Globus pallidus (tissue), 1 donor: Measurements from ENCODE around the gene RPTOR.
A peak's percentile ranks its signal among the peaks of the same experiment; 100 is the strongest.
"Not testable (repeated sequence)": the region's sequence is repeated elsewhere in the genome, so short reads cannot be mapped to it uniquely, and the experiment has no call there.

Experiments used
- DNase-seq: peaks from one replicate; pipeline ENCODE4 v3.0.0-alpha.2; 2015; ENCODE audit warnings: low spot score

The RPTOR gene, protein sequence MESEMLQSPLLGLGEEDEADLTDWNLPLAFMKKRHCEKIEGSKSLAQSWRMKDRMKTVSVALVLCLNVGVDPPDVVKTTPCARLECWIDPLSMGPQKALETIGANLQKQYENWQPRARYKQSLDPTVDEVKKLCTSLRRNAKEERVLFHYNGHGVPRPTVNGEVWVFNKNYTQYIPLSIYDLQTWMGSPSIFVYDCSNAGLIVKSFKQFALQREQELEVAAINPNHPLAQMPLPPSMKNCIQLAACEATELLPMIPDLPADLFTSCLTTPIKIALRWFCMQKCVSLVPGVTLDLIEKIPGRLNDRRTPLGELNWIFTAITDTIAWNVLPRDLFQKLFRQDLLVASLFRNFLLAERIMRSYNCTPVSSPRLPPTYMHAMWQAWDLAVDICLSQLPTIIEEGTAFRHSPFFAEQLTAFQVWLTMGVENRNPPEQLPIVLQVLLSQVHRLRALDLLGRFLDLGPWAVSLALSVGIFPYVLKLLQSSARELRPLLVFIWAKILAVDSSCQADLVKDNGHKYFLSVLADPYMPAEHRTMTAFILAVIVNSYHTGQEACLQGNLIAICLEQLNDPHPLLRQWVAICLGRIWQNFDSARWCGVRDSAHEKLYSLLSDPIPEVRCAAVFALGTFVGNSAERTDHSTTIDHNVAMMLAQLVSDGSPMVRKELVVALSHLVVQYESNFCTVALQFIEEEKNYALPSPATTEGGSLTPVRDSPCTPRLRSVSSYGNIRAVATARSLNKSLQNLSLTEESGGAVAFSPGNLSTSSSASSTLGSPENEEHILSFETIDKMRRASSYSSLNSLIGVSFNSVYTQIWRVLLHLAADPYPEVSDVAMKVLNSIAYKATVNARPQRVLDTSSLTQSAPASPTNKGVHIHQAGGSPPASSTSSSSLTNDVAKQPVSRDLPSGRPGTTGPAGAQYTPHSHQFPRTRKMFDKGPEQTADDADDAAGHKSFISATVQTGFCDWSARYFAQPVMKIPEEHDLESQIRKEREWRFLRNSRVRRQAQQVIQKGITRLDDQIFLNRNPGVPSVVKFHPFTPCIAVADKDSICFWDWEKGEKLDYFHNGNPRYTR (N-terminal part only)

DNA sequence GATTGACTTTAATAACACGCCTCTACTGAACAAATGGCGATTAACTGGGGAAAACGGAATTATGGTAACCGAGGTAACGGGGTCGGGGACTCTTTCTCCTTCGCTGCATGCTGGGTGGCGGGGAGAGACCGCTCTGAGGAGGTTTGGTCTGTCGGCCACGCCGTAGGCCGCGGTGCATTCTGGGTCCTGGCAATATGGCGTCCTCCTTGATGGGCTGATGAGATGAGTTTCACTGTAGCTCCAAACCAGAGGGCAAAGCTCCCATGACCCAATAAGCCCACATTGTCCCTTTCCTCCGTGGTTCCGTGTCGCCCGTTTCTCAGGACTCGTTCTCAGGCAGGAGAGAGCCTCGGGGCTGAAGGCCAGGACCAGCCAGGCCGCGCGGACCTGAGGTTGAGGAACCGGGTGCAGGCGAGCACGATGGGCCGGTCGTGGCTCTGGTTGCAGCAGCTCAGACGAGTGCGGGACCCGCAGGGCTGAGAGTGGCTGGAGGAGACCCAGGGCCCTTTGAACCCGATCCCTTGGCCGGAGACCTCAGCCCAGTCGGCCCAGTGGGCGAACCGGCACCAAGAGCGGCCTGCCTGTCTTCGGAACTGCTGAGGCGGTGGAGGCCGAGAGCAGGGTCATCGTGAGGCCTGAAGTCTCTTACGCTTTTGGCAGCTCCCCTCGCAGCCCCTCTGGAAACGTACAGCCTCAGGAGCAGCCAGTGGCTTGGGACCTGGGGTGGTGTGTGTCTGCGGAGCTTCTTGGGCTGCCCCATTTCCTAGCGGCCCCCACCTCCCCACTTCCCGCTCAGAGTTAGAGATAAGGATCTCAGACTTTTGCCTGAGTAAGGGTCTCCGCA lies at the start of gene RPTOR:
TSS of gene RPTOR (plus strand) at position 184 of the 844 bp plus-strand sequence. CDS start 792 bp downstream, outside the sequence.
- peak; percentile 91 for DNase-seq

GRCh38 chr17:80497726-80498241 lies 46.9 kb upstream of the RPTOR start:
- DNase-seq, result no peak

DNA sequence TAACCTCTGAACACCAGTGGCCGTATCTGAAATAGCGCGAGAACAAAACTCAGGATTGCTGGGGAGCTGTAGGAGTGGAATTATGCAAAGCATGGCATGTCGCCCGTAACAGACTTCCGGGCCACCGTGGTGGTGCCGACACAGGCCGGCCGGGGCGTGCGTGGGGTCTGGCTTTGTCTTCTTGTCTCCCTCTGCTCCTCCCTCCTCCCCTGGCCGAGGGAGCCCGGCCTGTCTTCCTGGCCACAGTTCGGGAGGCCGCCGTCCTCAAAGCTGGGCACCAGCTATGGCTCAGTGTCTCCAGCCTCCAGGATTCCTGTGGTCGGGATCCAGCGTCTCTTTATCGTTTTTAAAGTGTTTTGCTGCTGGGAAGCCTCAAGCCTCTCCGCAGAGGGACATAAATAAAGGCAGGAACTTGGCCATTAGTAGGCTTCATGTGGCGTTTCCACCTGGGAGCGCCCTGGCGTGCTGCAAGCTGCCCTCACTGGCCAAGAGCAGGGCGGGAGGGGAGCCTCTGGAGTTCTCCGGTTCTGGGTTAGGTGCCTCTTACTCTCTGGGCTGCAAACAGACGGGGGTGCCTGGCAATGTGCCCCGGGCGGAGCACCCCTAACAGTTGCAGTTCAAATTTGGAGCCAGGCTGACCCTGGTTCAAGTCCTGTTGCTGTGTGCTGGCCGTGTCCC lies 46.3 kb upstream of the RPTOR start:
- DNase-seq, result no peak

- no peak for DNase-seq
These were observed 45.7 kb upstream of the RPTOR start for GRCh38 chr17:80498920-80499410.

GRCh38 chr17:80499560-80499959 lies 45.1 kb upstream of the RPTOR start:
- DNase-seq, result no peak

- no peak for DNase-seq
These were observed 44.5 kb upstream of the RPTOR start for GRCh38 chr17:80499961-80500665.

DNA sequence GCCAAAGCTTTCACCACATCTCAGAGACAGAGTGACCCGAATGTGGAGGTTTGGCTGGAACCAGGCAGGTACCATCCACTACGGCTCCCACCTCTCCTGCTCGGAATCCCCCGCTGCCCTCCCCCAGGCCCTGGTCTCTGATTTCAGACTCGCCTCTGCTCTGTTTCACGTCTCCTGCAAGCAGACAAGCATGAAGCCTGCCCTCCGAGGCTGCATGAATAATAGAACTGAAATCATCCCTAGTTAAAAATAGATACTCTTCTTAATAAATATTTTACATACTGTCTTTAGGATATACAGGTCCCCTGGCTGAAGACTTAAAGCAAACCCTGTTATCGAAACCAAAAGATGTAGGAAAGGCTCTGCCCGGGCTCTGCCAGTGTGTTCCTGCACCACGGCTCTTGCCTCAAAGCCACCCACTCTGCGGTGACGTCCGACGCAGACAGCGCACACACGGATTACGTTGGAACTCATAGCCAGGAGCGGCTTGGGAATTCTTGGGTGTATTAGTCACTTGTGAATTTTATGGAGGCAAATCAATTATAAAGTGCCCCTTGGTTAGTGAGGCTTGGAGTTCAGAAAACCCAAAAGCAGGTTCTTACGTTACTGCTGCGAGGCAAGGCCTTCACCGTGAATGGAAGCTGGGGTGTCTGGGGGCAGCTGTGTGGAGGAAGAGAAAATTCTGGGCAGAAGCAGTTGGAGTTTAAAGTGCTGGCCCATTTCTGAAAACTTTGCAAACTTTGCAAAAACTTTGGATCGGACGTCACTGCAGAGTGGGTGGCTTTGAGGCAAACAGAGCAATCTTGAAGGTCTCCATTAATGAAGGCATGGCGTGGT lies 42.7 kb upstream of the RPTOR start:
- DNase-seq, result no peak

DNA sequence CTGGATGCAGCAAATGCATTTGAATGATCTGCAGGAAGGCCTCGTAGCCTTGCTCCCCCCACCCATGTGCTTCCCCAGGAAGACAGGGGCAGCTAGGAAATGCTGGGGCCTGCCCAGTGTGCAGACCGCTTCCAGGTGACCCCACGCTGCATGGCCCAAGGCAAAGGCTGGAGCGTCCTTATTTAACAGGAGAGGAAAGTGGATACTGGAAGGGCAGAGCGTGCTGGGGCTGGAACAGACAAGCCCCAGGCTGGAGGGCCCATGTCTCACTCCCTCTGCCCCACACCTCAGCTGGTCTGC lies 42.1 kb upstream of the RPTOR start:
- no peak for DNase-seq

DNA sequence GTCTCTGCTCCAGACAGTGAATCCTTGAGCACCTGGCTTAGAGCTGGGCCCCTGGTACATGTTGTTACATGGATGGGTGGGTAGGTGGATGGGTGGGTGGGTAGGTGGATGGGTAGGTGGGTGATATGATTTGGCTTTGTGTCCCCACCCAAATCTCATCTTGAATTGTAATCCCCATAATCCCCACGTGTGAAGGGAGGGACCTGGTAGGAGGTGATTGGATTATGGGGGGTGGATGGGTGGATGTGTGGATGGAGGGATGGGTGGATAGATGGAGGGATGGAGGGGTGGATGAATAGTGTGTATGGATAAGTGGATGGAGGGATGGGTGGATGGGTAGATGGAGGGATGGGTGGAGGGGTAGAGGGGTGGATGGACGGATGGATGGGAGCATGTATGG lies 41.6 kb upstream of the RPTOR start:
- no peak for DNase-seq

DNA sequence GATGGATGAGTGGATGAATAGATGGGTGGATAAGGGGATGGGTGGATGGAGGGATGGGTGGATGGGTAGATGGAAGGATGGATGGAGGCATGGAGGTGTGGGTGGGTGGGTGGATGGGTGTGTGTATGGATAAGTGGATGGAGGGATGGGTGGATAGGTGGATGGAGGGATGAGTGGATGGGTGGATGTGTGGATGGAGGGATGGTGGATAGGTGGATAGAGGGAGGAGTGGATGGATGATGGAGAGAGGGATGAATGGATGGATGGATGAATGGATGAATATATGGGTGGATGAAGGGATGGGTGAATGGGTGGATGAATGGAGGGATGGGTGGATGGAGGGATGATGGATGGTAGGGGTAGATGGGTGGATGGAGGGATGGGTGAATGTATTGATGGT lies 40.7 kb upstream of the RPTOR start:
- no peak for DNase-seq

DNA sequence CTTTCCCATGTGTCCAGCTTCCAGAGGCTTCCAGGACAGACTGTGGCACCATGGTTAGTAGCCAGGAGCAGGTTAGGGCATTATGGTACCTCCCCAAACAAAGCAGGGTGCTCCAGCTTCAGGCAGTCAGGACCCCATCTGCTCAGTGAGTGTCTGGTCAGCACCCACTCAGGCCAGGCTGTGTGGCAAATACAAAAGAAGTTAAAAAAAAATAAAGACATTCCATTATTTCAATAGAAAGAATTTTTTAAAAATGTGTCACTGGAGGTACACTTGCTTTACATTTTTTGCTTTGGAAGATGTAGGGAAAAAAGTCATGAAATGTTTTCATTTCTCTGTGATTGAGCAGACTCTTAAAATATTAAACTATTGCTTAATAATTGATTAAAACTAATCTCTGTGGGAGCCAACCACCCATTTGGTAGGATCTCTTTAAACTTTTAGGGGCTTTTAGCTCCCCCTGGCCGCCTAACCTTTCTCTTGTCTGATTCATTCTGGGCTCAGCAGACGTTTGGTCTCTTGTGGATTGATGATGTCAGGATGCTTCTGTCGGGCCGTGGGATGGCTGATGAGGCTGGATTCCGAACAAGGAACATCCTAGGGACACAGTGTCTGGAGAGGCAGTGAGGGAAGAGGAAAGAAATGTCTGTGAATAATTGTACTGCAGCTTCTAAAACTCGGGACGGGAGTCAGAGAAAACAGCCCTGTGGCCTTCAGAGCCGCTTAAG lies 39.8 kb upstream of the RPTOR start:
- DNase-seq, result no peak

- DNase-seq, result not testable (repeated sequence)
These were observed 37.5 kb upstream of the RPTOR start for GRCh38 chr17:80507177-80507576.

DNA sequence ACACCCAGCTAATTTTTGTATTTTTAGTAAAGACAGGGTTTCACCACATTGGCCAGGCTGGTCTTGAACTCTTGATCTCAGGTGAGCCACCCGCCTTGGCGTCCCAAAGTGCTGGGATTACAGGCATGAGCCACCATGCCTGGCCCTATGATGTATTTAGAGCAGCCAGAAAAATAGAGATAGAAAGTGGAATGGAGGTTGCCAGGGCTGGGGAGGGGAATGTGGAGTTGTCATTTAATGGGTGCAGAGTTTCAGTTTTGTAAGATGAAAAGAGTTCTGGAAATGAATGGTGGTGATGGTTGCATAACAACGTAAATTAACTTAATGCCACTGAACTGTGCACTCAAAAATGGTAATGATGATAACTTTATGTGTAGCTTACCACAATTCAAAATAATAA lies 36.7 kb upstream of the RPTOR start:
- DNase-seq, result no peak

GRCh38 chr17:80509311-80509710 lies 35.3 kb upstream of the RPTOR start:
- no peak for DNase-seq

DNA sequence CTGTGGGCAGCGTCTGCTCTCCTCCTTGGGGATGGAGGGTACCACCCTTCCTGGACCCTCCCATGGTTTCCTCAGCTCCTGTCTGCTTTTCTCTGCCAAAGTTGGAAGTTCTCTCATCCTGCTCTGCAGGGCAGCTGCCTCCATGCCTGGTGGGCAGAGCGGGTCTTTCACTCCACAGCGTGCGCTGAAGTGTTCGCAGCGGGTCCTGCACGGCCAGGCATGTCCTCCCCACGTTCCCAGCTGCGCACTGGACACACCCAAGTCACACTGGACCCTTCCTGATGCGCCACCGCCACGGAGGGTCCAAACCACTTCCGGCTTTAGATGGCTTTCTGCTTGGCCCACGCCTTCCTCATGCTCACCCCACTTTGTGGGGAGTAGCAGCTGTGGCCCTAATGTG lies 34.5 kb upstream of the RPTOR start:
- DNase-seq, result no peak

- DNase-seq, result no peak
These were observed 33.9 kb upstream of the RPTOR start for GRCh38 chr17:80510772-80511171.

DNA sequence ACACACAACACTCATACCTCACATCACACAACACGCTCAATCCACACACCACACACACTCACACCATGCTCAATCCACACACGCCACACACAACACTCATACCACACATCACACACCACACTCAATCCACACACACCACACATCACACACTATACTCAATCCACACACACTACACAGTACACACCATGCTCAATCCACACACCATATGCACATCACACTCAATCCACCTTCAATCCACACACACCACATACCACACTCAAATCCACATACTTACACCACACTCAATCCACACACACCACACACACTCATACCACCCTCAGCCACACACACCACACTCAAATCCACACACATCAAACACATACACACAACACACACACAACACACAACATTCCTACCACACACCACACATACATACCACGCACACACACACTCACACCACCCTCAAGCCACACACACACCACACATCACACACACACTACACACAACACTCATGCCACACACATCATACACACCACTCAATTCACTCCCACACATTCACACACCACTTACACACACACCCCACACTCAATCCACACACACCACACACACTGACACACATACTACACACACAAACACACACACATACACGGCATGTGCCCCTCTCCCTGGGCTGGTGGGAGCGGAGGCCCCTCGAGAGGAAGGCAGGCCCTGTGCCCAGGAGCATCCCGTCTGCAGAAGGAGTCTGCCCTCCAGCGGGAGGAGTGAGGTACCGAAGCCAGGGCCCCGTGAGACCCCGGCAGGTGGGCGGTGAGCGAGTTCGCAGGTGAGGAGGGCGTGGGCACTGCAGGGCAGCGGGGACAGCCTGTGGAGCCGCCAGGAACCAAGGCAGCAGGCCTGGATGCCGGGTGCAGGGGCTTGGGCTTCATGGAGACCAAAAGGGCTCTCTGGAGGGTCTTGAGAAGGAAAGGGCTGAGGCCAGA lies 33.1 kb upstream of the RPTOR start:
- no peak for DNase-seq

GRCh38 chr17:80512233-80512632 lies 32.4 kb upstream of the RPTOR start:
- no peak for DNase-seq
